ENCODE measurements around the gene CD27. TPM values are rescaled to one million over a fixed set of nuclear protein-coding genes. Genes with fewer than 3 reads are reported as not detected.
"Not testable (repeated sequence)": the region's sequence is repeated elsewhere in the genome, so short reads cannot be mapped to it uniquely, and the experiment has no call there.

CD27 gene
- total RNA-seq, 1 experiment from 2014 or later: not detected

DNA sequence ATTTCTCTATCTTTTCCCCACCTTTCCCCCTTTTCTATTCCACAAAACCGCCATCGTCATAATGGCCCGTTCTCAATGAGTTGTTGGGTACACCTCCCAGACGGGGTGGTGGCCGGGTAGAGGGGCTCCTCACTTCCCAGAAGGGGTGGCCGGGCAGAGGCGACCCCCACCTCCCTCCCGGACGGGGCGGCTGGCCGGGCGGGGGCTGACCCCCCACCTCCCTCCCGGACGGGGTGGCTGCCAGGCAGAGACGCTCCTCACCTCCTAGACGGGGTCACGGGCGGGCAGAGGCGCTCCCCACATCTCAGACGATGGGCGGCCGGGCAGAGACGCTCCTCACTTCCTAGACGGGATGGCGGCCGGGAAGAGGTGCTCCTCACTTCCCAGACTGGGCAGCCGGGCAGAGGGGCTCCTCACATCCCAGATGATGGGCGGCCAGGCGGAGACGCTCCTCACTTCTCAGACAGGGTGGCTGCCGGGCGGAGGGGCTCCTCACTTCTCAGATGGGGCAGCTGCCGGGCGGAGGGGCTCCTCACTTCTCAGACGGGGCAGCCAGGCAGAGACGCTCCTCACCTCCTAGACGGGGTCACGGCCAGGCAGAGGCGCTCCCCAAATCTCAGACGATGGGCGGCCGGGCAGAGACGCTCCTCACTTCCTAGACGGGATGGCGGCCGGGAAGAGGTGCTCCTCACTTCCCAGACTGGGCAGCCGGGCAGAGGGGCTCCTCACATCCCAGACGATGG, 30.6 kb downstream of the CD27 start:
- not testable (repeated sequence) for H3K4me3 ChIP-seq (ENCODE audit: insufficient read depth, low read depth, low read length); H3K27me3 ChIP-seq (ENCODE audit: control insufficient read depth, insufficient read depth, low read length); H3K36me3 ChIP-seq (replicated peaks; ENCODE audit: control insufficient read depth, insufficient read depth, low read length); DNase-seq

DNA sequence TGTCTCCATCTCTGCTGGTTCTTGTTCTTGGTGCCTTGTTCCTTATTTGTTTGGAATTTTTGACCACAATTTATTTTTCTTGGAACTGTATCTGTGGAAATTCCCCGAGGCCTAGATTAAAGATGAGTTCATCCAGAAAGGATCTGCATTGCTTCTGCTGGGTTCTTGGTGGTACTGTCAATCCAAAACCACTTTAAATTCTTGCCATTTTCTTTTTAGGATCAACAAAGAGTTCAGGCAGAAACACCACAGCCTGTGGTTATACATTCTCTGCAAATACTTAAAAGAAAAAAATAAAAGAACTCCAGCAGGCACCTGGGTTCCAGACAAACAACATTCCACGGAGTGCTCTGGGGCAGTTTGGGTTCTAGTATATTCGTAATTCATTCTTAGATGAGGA, 31.7 kb downstream of the CD27 start:
- DNase-seq: no peak
- no peaks in the 10 kb centered on the region for H3K27me3 ChIP-seq (ENCODE audit: control insufficient read depth, insufficient read depth, low read length)

DNA sequence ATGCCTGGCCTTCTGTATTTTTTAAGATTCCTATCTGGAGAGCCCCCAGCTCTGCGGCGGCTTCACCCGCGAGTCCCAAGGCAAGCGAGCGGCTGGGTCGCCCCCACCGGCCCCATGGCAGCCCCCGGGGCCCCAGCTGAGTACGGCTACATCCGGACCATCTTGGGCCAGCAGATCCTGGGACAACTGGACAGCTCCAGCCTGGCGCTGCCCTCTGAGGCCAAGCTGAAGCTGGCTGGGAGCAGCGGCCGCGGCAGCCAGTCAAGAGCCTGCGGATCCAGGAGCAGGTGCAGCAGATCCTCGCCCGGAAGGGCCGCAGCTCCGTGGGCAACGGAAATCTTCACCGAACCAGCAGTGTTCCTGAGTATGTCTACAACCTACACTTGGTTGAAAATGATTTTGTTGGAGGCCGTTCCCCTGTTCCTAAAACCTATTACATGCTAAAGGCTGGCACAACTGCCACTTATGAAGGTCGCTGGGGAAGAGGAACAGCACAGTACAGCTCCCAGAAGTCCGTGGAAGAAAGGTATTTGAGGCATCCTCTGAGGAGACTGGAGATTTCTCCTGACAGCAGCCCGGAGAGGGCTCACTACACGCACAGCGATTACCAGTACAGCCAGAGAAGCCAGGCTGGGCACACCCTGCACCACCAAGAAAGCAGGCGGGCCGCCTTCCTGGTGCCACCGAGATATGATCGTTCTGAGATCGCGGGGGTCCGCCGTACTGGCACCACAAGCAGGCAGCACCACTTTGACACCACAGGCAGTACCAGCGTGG, 33.0 kb downstream of the CD27 start:
- H3K4me3 ChIP-seq (ENCODE audit: insufficient read depth, low read depth, low read length); H3K36me3 ChIP-seq (replicated peaks; ENCODE audit: control insufficient read depth, insufficient read depth, low read length); DNase-seq; H3K27me3 ChIP-seq (ENCODE audit: control insufficient read depth, insufficient read depth, low read length): not testable (repeated sequence)

More for the DNA sequence above, 31.7 kb downstream of the CD27 start:
- Histone ChIP-seq H3K36me3 (replicated peaks; ENCODE audit: control insufficient read depth, insufficient read depth, low read length) (no peaks in the 10 kb centered on the region), H3K4me3 (ENCODE audit: insufficient read depth, low read depth, low read length) (no peak overlapping the region)

DNA sequence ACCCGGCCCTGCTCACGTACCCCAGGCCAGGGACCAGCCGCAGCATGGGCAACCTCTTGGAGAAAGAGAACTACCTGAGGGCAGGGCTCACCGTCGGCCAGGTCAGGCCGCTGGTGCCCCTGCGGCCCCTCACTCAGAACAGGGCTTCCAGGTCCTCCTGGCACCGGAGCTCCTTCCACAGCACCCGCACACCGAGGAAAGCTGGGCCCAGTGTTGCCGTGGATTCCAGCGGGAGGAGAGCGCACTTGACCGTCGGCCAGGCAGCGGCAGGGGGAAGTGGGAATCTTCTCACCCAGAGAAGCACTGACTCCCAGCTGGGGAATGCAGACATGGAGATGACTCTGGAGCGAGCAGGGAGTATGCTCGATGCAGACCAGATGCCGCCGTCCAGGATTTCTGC, 33.7 kb downstream of the CD27 start:
- no peak overlapping the region for H3K4me3 ChIP-seq (ENCODE audit: insufficient read depth, low read depth, low read length)
- DNase-seq: no peak
- H3K36me3 ChIP-seq (replicated peaks; ENCODE audit: control insufficient read depth, insufficient read depth, low read length): no peaks in the 10 kb centered on the region
- H3K27me3 ChIP-seq (ENCODE audit: control insufficient read depth, insufficient read depth, low read length): no peaks in the 10 kb centered on the region

DNA sequence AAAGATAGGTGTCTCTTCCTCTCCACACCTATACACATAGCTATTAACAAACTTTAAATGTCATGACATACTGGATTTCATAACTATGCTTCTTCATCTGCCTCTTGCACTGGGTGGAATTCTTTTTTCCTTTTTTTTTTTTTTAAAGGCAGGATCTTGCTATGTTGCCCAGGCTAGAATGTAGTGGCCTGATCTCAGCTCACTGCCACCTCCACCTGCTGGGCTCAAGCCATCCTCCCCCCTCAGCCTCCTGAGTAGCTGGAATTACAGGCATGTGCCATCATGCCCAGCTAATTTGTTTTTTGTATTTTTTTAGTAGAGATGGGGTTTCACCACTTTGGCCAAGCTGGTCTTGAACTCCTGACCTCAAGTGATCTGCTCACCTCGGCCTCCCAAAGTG, 43.5 kb downstream of the CD27 start:
- DNase-seq: no peak
- peaks cover 7% of the 10 kb centered on the region for H3K36me3 ChIP-seq (replicated peaks; ENCODE audit: control insufficient read depth, insufficient read depth, low read length)
- H3K4me3 ChIP-seq (ENCODE audit: insufficient read depth, low read depth, low read length): no peak overlapping the region
- H3K27me3 ChIP-seq (ENCODE audit: control insufficient read depth, insufficient read depth, low read length): no peaks in the 10 kb centered on the region

DNA sequence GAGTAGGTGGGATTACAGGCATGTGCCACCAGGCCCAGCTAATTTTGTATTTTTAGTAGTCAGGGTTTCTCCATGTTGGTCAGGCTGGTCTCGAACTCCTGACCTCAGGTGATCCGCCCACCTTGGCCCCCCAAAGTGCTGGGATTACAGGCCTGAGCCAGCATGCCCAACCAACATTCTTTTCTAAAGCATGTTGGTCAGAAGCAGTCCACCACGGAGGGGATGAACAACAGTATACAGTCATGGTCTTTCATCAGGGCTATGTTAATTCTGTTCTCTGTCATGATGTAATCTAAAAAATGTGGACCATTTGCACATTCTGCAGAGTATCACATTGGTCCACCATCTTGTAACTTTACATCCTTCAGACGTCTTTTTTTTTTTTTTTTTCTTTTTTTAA, 44.7 kb downstream of the CD27 start:
- H3K27me3 ChIP-seq (ENCODE audit: control insufficient read depth, insufficient read depth, low read length): no peaks in the 10 kb centered on the region
- no peak overlapping the region for H3K4me3 ChIP-seq (ENCODE audit: insufficient read depth, low read depth, low read length)
- no peak for DNase-seq
- peaks cover 7% of the 10 kb centered on the region for H3K36me3 ChIP-seq (replicated peaks; ENCODE audit: control insufficient read depth, insufficient read depth, low read length)

DNA sequence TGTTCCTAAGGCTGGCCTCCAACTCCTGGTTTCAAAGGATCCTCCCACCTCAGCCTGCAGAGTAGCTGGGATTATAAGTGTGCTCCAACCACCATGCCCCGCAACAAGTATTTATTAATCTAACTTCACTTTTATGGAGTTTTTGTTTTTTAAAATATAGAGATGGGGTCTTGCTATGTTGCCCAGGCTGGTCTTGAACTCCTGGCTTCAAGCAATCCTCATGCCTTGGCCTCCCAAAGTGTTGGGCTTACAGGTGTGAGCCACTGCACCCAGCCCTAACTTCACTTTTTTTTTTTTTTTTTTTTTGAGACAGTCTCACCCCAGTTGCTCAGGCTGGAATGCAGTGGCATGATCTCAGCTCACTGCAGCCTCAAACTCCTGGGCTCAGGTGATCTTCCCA, 45.9 kb downstream of the CD27 start:
- not testable (repeated sequence) for H3K27me3 ChIP-seq (ENCODE audit: control insufficient read depth, insufficient read depth, low read length); H3K4me3 ChIP-seq (ENCODE audit: insufficient read depth, low read depth, low read length); DNase-seq
- peaks cover 14% of the 10 kb centered on the region for H3K36me3 ChIP-seq (replicated peaks; ENCODE audit: control insufficient read depth, insufficient read depth, low read length)

DNA sequence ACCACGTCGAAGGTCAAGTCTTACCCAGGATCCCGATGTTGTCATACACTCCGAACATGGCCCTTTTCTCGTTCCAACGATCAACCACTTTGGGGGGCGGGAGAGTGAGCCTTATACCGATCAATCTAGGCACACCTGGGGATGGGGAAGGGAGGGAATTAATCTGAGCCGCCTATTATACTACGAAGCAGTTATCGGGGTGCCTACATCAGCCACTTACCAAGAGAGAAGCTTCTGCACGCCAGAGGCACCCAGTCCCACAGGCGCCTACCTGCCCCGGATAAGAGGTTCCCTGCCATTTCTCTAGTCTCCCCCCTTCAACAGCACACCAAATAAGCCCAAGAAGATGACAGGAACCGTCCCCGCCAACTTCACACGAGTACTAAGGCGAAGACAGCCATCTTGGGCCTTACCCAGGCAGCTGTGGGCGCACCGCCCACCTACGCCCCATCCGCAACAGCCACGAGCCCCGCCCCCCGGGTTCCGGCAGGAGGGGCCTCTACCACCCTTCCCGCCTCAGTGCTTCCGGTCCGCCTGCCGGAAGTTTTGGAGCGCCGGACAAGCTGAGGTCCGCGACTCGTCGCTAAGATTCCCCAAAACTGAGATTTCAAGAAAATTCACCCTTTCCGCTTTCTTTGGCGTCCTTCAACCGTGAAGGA, 48.2 kb downstream of the CD27 start, which contains the start of gene MRPL51:
Gene MRPL51, minus strand, starts transcription at position 425 of the 659 bp plus-strand sequence. Its CDS starts 126 bp downstream, at position 299.
- H3K4me3 ChIP-seq (ENCODE audit: insufficient read depth, low read depth, low read length): peak within 1 kb of the TSS; percentile 89
- no peaks in the 10 kb centered on the region for H3K27me3 ChIP-seq (ENCODE audit: control insufficient read depth, insufficient read depth, low read length)
- peaks cover 23% of the 10 kb centered on the region for H3K36me3 ChIP-seq (replicated peaks; ENCODE audit: control insufficient read depth, insufficient read depth, low read length)
- peak; percentile 97 for DNase-seq

DNA sequence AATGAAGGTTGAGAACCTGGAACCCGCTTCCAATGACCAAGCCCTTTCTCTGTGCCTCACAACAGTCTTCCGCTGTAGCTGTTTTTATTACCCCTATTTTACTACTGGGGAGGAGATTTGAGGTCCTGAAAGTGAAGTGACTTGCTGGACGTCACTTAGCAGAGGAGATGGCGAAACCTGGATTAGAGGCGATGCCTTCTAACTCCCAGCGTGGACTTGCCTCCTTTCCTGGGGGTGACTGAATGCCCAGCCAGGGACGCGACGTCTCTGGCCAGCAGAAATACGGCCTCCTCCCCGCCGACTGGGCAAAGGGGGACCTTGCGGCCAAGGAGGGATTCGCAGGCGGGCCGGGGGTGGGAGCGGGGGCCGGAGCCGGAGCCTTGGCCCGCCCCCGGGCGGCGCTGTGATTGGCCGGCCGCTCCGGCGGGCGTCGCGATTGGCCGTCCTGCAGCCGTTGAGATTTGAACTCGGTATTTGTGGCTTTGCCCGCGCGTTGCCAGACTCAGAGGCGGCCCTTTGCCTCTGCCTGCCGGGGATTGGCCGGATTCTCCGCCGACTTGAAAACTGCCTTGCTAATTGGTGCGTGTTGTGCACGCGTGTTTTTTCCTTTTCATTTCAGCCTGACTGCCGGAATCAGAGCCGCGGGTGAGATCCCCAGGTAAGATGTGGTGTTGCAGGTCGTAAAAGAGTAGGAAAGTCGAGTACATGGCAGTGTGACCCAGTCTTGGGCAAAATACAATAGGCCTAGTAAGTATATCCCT, 48.9 kb downstream of the CD27 start, which contains the start of gene NCAPD2:
Gene NCAPD2, plus strand, starts transcription at position 606 of the 761 bp plus-strand sequence. CDS start 997 bp downstream, outside the sequence.
- peak; percentile 99 for DNase-seq
- peaks cover 23% of the 10 kb centered on the region for H3K36me3 ChIP-seq (replicated peaks; ENCODE audit: control insufficient read depth, insufficient read depth, low read length)
- H3K27me3 ChIP-seq (ENCODE audit: control insufficient read depth, insufficient read depth, low read length): no peaks in the 10 kb centered on the region
- peak within 1 kb of the TSS; percentile 89 for H3K4me3 ChIP-seq (ENCODE audit: insufficient read depth, low read depth, low read length)

DNA sequence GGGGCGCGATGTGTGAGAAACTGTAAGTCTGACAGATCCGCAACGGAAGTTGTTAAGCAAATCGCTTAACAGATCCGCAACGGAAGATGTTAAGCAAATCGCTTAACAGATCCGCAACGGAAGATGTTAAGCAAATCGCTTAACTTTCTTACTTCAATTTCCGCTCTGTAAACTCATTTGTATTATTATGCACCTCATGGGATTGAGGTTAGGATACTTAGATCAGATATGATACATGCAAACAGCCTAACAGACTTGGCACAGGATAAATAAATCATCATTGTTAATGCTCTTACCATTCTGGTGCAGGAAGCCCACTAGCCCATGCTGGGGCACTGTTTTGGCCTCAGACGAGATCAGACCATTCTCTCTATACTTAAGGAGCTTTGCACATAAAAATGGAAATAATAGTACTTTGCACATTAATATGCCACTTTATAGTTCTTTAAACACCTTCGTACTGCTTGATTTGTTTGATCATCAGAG, 49.5 kb downstream of the CD27 start:
- Histone ChIP-seq H3K4me3 (ENCODE audit: insufficient read depth, low read depth, low read length) (peak overlapping the region; percentile 89), H3K27me3 (ENCODE audit: control insufficient read depth, insufficient read depth, low read length) (no peaks in the 10 kb centered on the region), H3K36me3 (replicated peaks; ENCODE audit: control insufficient read depth, insufficient read depth, low read length) (peaks cover 25% of the 10 kb centered on the region)
- no peak for DNase-seq

DNA sequence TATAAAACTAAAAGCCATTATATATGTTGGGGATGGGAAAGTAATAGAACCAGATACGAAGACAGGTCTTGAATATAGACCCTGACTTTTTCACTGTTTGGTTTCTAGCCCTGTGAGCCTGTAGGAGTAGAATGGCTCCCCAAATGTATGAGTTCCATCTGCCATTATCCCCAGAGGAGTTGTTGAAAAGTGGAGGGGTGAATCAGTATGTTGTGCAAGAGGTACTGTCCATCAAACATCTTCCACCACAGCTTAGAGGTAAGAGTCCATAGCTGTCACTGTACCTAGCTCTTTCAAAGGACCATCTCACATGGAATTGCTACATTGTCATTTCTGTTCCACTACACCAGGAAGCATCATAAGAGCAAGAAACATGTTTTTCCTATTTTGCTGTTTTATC, 50.2 kb downstream of the CD27 start:
- peaks cover 28% of the 10 kb centered on the region for H3K36me3 ChIP-seq (replicated peaks; ENCODE audit: control insufficient read depth, insufficient read depth, low read length)
- no peak for DNase-seq

DNA sequence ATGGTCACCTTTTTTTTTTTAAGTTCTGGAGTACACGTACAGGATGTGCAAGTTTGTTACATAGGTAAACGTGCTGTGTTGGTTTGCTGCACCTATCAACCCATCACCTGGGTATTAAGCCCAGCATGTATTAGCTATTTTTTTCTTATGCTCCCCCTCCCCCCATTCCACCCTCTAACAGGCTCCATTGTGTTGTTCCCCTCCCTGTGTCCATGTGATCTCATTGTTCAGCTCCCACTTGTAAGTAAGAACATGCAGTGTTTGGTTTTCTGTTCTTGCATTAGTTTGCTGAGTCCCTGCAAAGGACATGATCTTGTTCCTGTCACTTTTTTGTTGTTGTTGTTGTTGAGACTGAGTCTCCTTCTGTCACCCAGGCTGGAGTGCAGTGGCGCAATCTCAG, 52.5 kb downstream of the CD27 start:
- not testable (repeated sequence) for DNase-seq; H3K27me3 ChIP-seq (ENCODE audit: control insufficient read depth, insufficient read depth, low read length); H3K4me3 ChIP-seq (ENCODE audit: insufficient read depth, low read depth, low read length)
- peaks cover 27% of the 10 kb centered on the region for H3K36me3 ChIP-seq (replicated peaks; ENCODE audit: control insufficient read depth, insufficient read depth, low read length)

More for the DNA sequence above, 50.2 kb downstream of the CD27 start:
- H3K27me3 ChIP-seq (ENCODE audit: control insufficient read depth, insufficient read depth, low read length): no peaks in the 10 kb centered on the region
- peak overlapping the region; percentile 89; the same call in 1 of the 2 replicates for H3K4me3 ChIP-seq (ENCODE audit: insufficient read depth, low read depth, low read length)

DNA sequence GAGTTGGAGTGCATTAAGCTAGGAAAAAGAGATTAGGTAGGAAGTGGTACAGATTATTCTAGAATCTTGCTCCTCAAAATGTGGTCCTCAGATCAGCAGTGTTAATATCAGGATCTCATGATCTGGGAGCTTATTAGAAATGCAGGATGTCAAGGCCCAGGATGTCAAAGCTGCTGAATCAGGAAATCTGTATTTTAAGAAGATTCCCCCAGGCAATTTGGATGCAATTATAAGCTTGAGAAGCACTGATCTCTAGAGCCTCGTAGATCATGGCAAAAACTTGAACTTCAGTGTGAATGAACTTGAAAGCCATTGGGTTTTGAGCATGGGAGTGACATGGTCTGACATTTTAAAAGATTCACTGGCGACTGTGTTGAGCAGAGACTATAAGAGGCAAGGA, 55.7 kb downstream of the CD27 start:
- Histone ChIP-seq H3K27me3 (ENCODE audit: control insufficient read depth, insufficient read depth, low read length) (no peaks in the 10 kb centered on the region), H3K4me3 (ENCODE audit: insufficient read depth, low read depth, low read length) (no peak overlapping the region), H3K36me3 (replicated peaks; ENCODE audit: control insufficient read depth, insufficient read depth, low read length) (peaks cover 24% of the 10 kb centered on the region)
- no peak for DNase-seq

Measured in H7 (cell line).